Stimulated activated CD8-positive, alpha-beta memory T cell treated with anti-CD3 and anti-CD28 coated beads, Interleukin-4, amount 100 ng/mL, for 4 hours (primary cell): ENCODE measurements around the gene IGIP.

Source experiments
- DNase-seq, 2 donors: peaks; one replicate each; pipeline ENCODE4 v3.0.0-alpha.2; 2020; ENCODE audit warnings: low read depth in 2 of 2, low spot score in 1 of 2

Gene IGIP

GRCh38 chr5:140111011-140111858 lies 14.5 kb upstream of the IGIP start:
- DNase-seq, result no peak

GRCh38 chr5:140111859-140112551 lies 13.7 kb upstream of the IGIP start:
- DNase-seq, result no peak

- no peak for DNase-seq
These were observed 13.0 kb upstream of the IGIP start for GRCh38 chr5:140112685-140113179.

GRCh38 chr5:140113180-140113698 lies 12.5 kb upstream of the IGIP start:
- no peak for DNase-seq

- DNase-seq, result peak; percentile 87 to 92
These were observed 12.0 kb upstream of the IGIP start, which contains the start of gene PURA for GRCh38 chr5:140113699-140114263. PURA (plus strand) TSS chr5:140114109; CDS start chr5:140114182, 73 bp downstream.

GRCh38 chr5:140114341-140115185 lies 11.2 kb upstream of the IGIP start:
- no peak for DNase-seq

GRCh38 chr5:140115186-140115500 lies 10.6 kb upstream of the IGIP start:
- DNase-seq, result no peak

- no peak for DNase-seq
These were observed 9.0 kb upstream of the IGIP start for GRCh38 chr5:140116716-140117115.

- no peak for DNase-seq
These were observed 8.2 kb upstream of the IGIP start for GRCh38 chr5:140117523-140117922.

- no peak for DNase-seq
These were observed 7.3 kb upstream of the IGIP start for GRCh38 chr5:140118302-140118936.

- no peak for DNase-seq
These were observed 727 bp downstream of the IGIP start for GRCh38 chr5:140126315-140127012.

GRCh38 chr5:140128376-140128775 lies 2.6 kb downstream of the IGIP start:
- DNase-seq, result no peak

- DNase-seq, result no peak
These were observed 5.4 kb downstream of the IGIP start for GRCh38 chr5:140130949-140131733.

GRCh38 chr5:140131967-140132409 lies 6.3 kb downstream of the IGIP start:
- DNase-seq, result no peak

- no peak for DNase-seq
These were observed 7.9 kb downstream of the IGIP start for GRCh38 chr5:140133514-140134167.

GRCh38 chr5:140134277-140134935 lies 8.7 kb downstream of the IGIP start:
- no peak for DNase-seq

- DNase-seq, result no peak
These were observed 9.4 kb downstream of the IGIP start for GRCh38 chr5:140135127-140135526.

GRCh38 chr5:140136624-140137023 lies 10.9 kb downstream of the IGIP start:
- DNase-seq, result no peak
